Activated CD4-positive, alpha-beta T cell treated with anti-CD3 and anti-CD28 coated beads, Interleukin-10, Interleukin-2, amounts not matched to agents 100 ng/mL and 50 ng/mL, durations not matched to agents 16 hours and 8 hours (primary cell): ENCODE results near the gene PACS2.

Source experiments
- DNase-seq: peaks from one replicate; pipeline ENCODE4 v3.0.0-alpha.2; 2020

Gene PACS2

GRCh38 chr14:105389534-105389933 is 75.0 kb downstream of the PACS2 start:
- no peak for DNase-seq

- DNase-seq: peak; percentile 17
Observed at GRCh38 chr14:105389976-105390848, 75.7 kb downstream of the PACS2 start.

- no peak for DNase-seq
Observed at GRCh38 chr14:105390849-105391500, 76.4 kb downstream of the PACS2 start.

GRCh38 chr14:105391541-105391940 is 77.0 kb downstream of the PACS2 start:
- no peak for DNase-seq

GRCh38 chr14:105392131-105393090 is 77.9 kb downstream of the PACS2 start:
- DNase-seq: no peak

- no peak for DNase-seq
Observed at GRCh38 chr14:105393151-105393550, 78.6 kb downstream of the PACS2 start.

GRCh38 chr14:105394714-105395537 is 80.4 kb downstream of the PACS2 start:
- DNase-seq: no peak

- no peak for DNase-seq
Observed at GRCh38 chr14:105395538-105395854, 80.9 kb downstream of the PACS2 start.

- no peak for DNase-seq
Observed at GRCh38 chr14:105397350-105397931, 82.9 kb downstream of the PACS2 start.

- DNase-seq: peak; percentile 91
Observed at GRCh38 chr14:105398044-105398725, 83.6 kb downstream of the PACS2 start, which contains the start of gene TEX22. Gene TEX22, plus strand, starts transcription at chr14:105398538. Its CDS starts 803 bp downstream, at chr14:105399341.

- DNase-seq: peak; percentile 61
Observed at GRCh38 chr14:105398726-105399465, 84.3 kb downstream of the PACS2 start.

GRCh38 chr14:105399466-105399775 is 84.9 kb downstream of the PACS2 start:
- DNase-seq: no peak

GRCh38 chr14:105400016-105400415 is 85.5 kb downstream of the PACS2 start:
- no peak for DNase-seq

- no peak for DNase-seq
Observed at GRCh38 chr14:105401699-105402098, 87.2 kb downstream of the PACS2 start.

GRCh38 chr14:105408592-105408991 is 94.0 kb downstream of the PACS2 start:
- no peak for DNase-seq

- no peak for DNase-seq
Observed at GRCh38 chr14:105409364-105409763, 94.8 kb downstream of the PACS2 start.

- DNase-seq: no peak
Observed at GRCh38 chr14:105410642-105411016, 96.1 kb downstream of the PACS2 start.

GRCh38 chr14:105411017-105411941 is 96.7 kb downstream of the PACS2 start:
- no peak for DNase-seq

GRCh38 chr14:105411985-105412770 is 97.6 kb downstream of the PACS2 start:
- DNase-seq: no peak
